Suprapubic skin (tissue), 4 donors: ENCODE measurements around the gene VASH2.

ENCODE experiments used
- CTCF ChIP-seq, 2 donors: fragments of 200-600 bp in 1 of 2; fragments of 450-650 bp in 1 of 2; sonication (generic) in 1 of 2; IDR thresholded peaks; one replicate each; pipeline ENCODE4 v1.5.1; 2016 to 2019; ENCODE audit warnings: antibody characterized with exemption in 2 of 2, mild to moderate bottlenecking in 1 of 2, moderate library complexity in 1 of 2
- EP300 ChIP-seq: sonication (generic); formaldehyde crosslinking; IDR thresholded peaks from one replicate; pipeline ENCODE4 v1.6.1; 2017; ENCODE audit warnings: antibody characterized with exemption
- POLR2A ChIP-seq, 2 donors: fragments of 450-650 bp; IDR thresholded peaks; one replicate each; pipeline ENCODE4 v1.6.1; 2017; ENCODE audit warnings: antibody characterized with exemption in 2 of 2, mild to moderate bottlenecking in 2 of 2, moderate library complexity in 2 of 2
- POLR2AphosphoS5 ChIP-seq, 3 donors: sonication (generic); formaldehyde crosslinking; IDR thresholded peaks; one replicate each; pipeline ENCODE4 v1.6.1; 2017; ENCODE audit warnings: antibody characterized with exemption in 3 of 3

- TF ChIP-seq CTCF (IDR thresholded peaks at IDR 0.05) = no peak
- TF ChIP-seq EP300 = no peak
- no peak for TF ChIP-seq POLR2AphosphoS5 (IDR thresholded peaks at IDR 0.05)
- TF ChIP-seq POLR2A (IDR thresholded peaks at IDR 0.05) = no peak
Measured at GRCh38 chr1:212920896-212921295, 29.4 kb upstream of the VASH2 start.
